Measurements from ENCODE around the gene SF3B4.

SF3B4 gene

GRCh38 chr1:149932474-149932873 lies 4.9 kb upstream of the SF3B4 start:
- FAIRE-seq, result no peak

GRCh38 chr1:149931212-149931790 lies 3.7 kb upstream of the SF3B4 start:
- FAIRE-seq, result no peak

GRCh38 chr1:149929856-149930255 lies 2.3 kb upstream of the SF3B4 start:
- FAIRE-seq, result no peak

GRCh38 chr1:149928401-149928724 lies 760 bp upstream of the SF3B4 start:
- no peak for FAIRE-seq

- FAIRE-seq, result no peak
Observed at GRCh38 chr1:149927056-149927562, 494 bp downstream of the SF3B4 start.

GRCh38 chr1:149926296-149926695 lies 1.3 kb downstream of the SF3B4 start:
- no peak for FAIRE-seq

- FAIRE-seq, result no peak
Observed at GRCh38 chr1:149925751-149926150, 1.9 kb downstream of the SF3B4 start.

- no peak for FAIRE-seq
Observed at GRCh38 chr1:149925345-149925744, 2.3 kb downstream of the SF3B4 start.

GRCh38 chr1:149923626-149924025 lies 4.0 kb downstream of the SF3B4 start:
- no peak for FAIRE-seq

GRCh38 chr1:149917571-149918144 lies 9.9 kb downstream of the SF3B4 start, which contains the start of gene SV2A:
Gene SV2A (minus strand): TSS chr1:149917844. CDS start chr1:149913840, 4,004 bp downstream.
- no peak for FAIRE-seq

- no peak for FAIRE-seq
Observed at GRCh38 chr1:149916898-149917252, 10.7 kb downstream of the SF3B4 start.

- no peak for FAIRE-seq
Observed at GRCh38 chr1:149916193-149916897, 11.3 kb downstream of the SF3B4 start.

- no peak for FAIRE-seq
Observed at GRCh38 chr1:149915429-149916192, 12.0 kb downstream of the SF3B4 start.

- FAIRE-seq, result no peak
Observed at GRCh38 chr1:149914545-149914944, 13.1 kb downstream of the SF3B4 start.

- no peak for FAIRE-seq
Observed at GRCh38 chr1:149906570-149907075, 21.0 kb downstream of the SF3B4 start.

- FAIRE-seq, result no peak
Observed at GRCh38 chr1:149903836-149904491, 23.6 kb downstream of the SF3B4 start.

- no peak for FAIRE-seq
Observed at GRCh38 chr1:149899460-149900284, 27.9 kb downstream of the SF3B4 start, which contains the start of gene BOLA1. Gene BOLA1 (plus strand): TSS chr1:149899568. CDS start chr1:149900060, 492 bp downstream.

- FAIRE-seq, result no peak
Observed at GRCh38 chr1:149896575-149896974, 31.0 kb downstream of the SF3B4 start.

GRCh38 chr1:149888999-149889289 lies 38.7 kb downstream of the SF3B4 start:
- no peak for FAIRE-seq

GRCh38 chr1:149888247-149888998 lies 39.2 kb downstream of the SF3B4 start:
- no peak for FAIRE-seq

Data from colon (tissue), 2 donors.